RWPE2 (cell line): ENCODE data around the gene AMER2.

Experiments
- ATAC-seq: fragments of 200-7000 bp; cut with Tn5 transposase; 3 replicates; pipeline ENCODE4 v1.9.1; 2021; ENCODE audit warnings: low read depth
- DNase-seq: peaks from one replicate; pipeline ENCODE4 v3.0.0-alpha.2; 2020; ENCODE audit warnings: low spot score
- H3K27ac ChIP-seq: fragments of 450-650 bp; 2 replicates; pipeline ENCODE4 v1.5.1; 2017; ENCODE audit warnings: mild to moderate bottlenecking; ENCODE audit not compliant: poor library complexity, severe bottlenecking
- H3K27me3 ChIP-seq: fragments of 250-450 bp; sonication (Bioruptor Pico); 2 replicates; pipeline ENCODE4 v1.5.1; 2021; ENCODE audit warnings: mild to moderate bottlenecking, moderate library complexity; ENCODE audit not compliant: insufficient read depth, poor library complexity, severe bottlenecking
- H3K36me3 ChIP-seq: fragments of 250-450 bp; sonication (Bioruptor Pico); 2 replicates; pipeline ENCODE4 v1.5.1; 2020; ENCODE audit warnings: low read depth, mild to moderate bottlenecking, moderate library complexity
- H3K4me1 ChIP-seq: fragments of 250-450 bp; sonication (Bioruptor Pico); 2 replicates; pipeline ENCODE4 v1.5.1; 2021; ENCODE audit warnings: mild to moderate bottlenecking, moderate library complexity; ENCODE audit not compliant: insufficient read depth, poor library complexity, severe bottlenecking
- H3K4me3 ChIP-seq: fragments of 250-450 bp; sonication (Bioruptor Pico); 2 replicates; pipeline ENCODE4 v1.5.1; 2021; ENCODE audit warnings: mild to moderate bottlenecking, moderate library complexity; ENCODE audit not compliant: severe bottlenecking
- H3K9me3 ChIP-seq: fragments of 250-450 bp; sonication (Bioruptor Pico); 2 replicates; pipeline ENCODE4 v1.5.1; 2021; ENCODE audit warnings: mild to moderate bottlenecking, moderate library complexity; ENCODE audit not compliant: severe bottlenecking
- TF ChIP-seq, protein P1 (sequence below): fragments of 450-650 bp; IDR thresholded peaks from one replicate; pipeline ENCODE4 v1.5.1; 2017; ENCODE audit warnings: mild to moderate bottlenecking, moderate library complexity; ENCODE audit not compliant: poor library complexity, severe bottlenecking

AMER2 gene

GRCh38 chr13:25170554-25171111 lies 1.5 kb downstream of the AMER2 start:
- TF ChIP-seq, protein P1, sequence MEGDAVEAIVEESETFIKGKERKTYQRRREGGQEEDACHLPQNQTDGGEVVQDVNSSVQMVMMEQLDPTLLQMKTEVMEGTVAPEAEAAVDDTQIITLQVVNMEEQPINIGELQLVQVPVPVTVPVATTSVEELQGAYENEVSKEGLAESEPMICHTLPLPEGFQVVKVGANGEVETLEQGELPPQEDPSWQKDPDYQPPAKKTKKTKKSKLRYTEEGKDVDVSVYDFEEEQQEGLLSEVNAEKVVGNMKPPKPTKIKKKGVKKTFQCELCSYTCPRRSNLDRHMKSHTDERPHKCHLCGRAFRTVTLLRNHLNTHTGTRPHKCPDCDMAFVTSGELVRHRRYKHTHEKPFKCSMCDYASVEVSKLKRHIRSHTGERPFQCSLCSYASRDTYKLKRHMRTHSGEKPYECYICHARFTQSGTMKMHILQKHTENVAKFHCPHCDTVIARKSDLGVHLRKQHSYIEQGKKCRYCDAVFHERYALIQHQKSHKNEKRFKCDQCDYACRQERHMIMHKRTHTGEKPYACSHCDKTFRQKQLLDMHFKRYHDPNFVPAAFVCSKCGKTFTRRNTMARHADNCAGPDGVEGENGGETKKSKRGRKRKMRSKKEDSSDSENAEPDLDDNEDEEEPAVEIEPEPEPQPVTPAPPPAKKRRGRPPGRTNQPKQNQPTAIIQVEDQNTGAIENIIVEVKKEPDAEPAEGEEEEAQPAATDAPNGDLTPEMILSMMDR: no peak
- no peak overlapping the region for H3K27ac ChIP-seq
- H3K27me3 ChIP-seq: peaks cover 89% of the 10 kb centered on the region
- no peaks in the 10 kb centered on the region for H3K36me3 ChIP-seq
- no peaks in the 10 kb centered on the region for H3K9me3 ChIP-seq
- ATAC-seq (peak; percentile 31; the same call in 1 of the 3 replicates), DNase-seq (no peak)
- no peak overlapping the region for H3K4me3 ChIP-seq
- H3K4me1 ChIP-seq: no peaks in the 10 kb centered on the region

GRCh38 chr13:25169951-25170553 lies 2.0 kb downstream of the AMER2 start:
- Histone ChIP-seq H3K4me3 (no peak overlapping the region), H3K36me3 (no peaks in the 10 kb centered on the region), H3K9me3 (no peaks in the 10 kb centered on the region), H3K27me3 (peaks cover 91% of the 10 kb centered on the region), H3K27ac (no peak overlapping the region), H3K4me1 (no peaks in the 10 kb centered on the region)
- ATAC-seq (no peak), DNase-seq (no peak)
- TF ChIP-seq, protein P1: no peak

DNA sequence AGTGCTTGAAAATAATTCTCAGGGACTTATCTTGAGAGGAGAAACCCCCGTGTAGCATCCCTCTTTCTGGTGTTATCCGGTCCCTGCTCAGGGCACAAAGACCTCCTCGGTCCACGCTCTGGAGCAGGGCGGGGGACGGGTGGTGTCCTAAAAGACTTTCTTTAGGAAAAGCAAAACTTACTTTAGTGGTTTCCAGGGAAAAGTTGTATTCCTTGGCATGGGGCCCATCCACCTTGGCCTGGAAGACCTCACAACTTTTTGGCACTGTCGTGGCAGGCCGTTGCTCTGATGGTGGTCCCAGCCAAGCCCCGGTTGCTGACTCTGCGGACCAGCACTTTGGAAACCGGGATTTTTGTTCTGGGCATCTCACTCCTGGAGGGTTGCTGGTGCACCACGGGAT lies 2.7 kb downstream of the AMER2 start:
- ATAC-seq: no peak
- H3K27me3 ChIP-seq: peaks cover 88% of the 10 kb centered on the region
- no peaks in the 10 kb centered on the region for H3K36me3 ChIP-seq
- TF ChIP-seq, protein P1: no peak
- no peak overlapping the region for H3K4me3 ChIP-seq
- DNase-seq: no peak
- no peak overlapping the region for H3K27ac ChIP-seq
- no peaks in the 10 kb centered on the region for H3K9me3 ChIP-seq
- H3K4me1 ChIP-seq: no peaks in the 10 kb centered on the region

GRCh38 chr13:25168790-25169189 lies 3.3 kb downstream of the AMER2 start:
- Histone ChIP-seq H3K4me1 (no peaks in the 10 kb centered on the region), H3K4me3 (no peak overlapping the region), H3K9me3 (no peaks in the 10 kb centered on the region), H3K27ac (no peak overlapping the region), H3K36me3 (no peaks in the 10 kb centered on the region), H3K27me3 (peaks cover 83% of the 10 kb centered on the region)
- DNase-seq (no peak), ATAC-seq (no peak)
- TF ChIP-seq, protein P1: no peak
